ENCODE data around the gene TBC1D4. TPM values are rescaled to one million over a fixed set of nuclear protein-coding genes. Genes with fewer than 3 reads are reported as not detected.

Gene TBC1D4
- total and polyA plus RNA-seq, 10 of the 15 experiments (the other 5 are each of a cell fraction or from before 2014, with no cell fraction given), result 11.0 to 38.6 (median 25.5) TPM

GRCh38 chr13:75455962-75456361, 26.0 kb downstream of the TBC1D4 start:
- no peak overlapping the region for H3K9ac ChIP-seq (ENCODE audit: control insufficient read depth, insufficient read depth, low read length)

More at GRCh38 chr13:75455962-75456361, 26.0 kb downstream of the TBC1D4 start:
- Histone ChIP-seq H3K4me3 (no peak overlapping the region), H3K4me1 (ENCODE audit: control insufficient read depth, insufficient read depth, low read length) (peaks cover 16% of the 10 kb centered on the region), H2AFZ (ENCODE audit: control insufficient read depth, low read depth, low read length) (no peak overlapping the region), H3K27ac (ENCODE audit: control insufficient read depth, insufficient read depth) (no peak overlapping the region), H3K36me3 (ENCODE audit: control insufficient read depth in 2 of 2, insufficient read depth in 2 of 2, low read length in 1 of 2) (peaks cover 0 to 3% of the 10 kb centered on the region in 2 experiments; a peak in 1 of 4 replicates), H3K27me3 (replicated peaks in 1 of 2; ENCODE audit: control insufficient read depth in 2 of 2, insufficient read depth in 2 of 2, low read length in 1 of 2) (no peaks in the 10 kb centered on the region), H3K79me2 (ENCODE audit: control insufficient read depth, insufficient read depth, low read length) (peaks cover 12% of the 10 kb centered on the region), H4K20me1 (ENCODE audit: control insufficient read depth, insufficient read depth) (no peaks in the 10 kb centered on the region), H3K4me2 (ENCODE audit: control insufficient read depth, insufficient read depth) (no peak overlapping the region), H3K9me3 (replicated peaks; ENCODE audit: control insufficient read depth, insufficient read depth, low read length) (no peaks in the 10 kb centered on the region; the same call in 2 of the 3 replicates)
- intact Hi-C loops (cut with micrococcal nuclease; ENCODE audit: unreplicated experiment) (no loop called here), in situ Hi-C loops (cut with MboI) (no loop called here)
- ATAC-seq, result no peak
- FAIRE-seq, result no peak
- no peak for DNase-seq (ENCODE audit: low read depth, low spot score)
- no TSS peak for BruUV-seq (replicated peaks)
- ChIA-PET POLR2A (no interaction called here), SMC1A (ENCODE audit: uncharacterized antibody, unreplicated experiment) (interaction anchor here (0.9 to 1.4 kb wide), 4 partner anchors 7 to 85 kb away, joined by 3 to 4 read pairs (median 3); no protein-coding TSS in a partner anchor), RAD21 (ENCODE audit: unreplicated experiment) (no interaction called here), CTCF (interaction anchor here (0.7 to 1.1 kb wide), 3 partner anchors 19 to 58 kb away, joined by 3 read pairs; no protein-coding TSS in a partner anchor)
- TF ChIP-seq CREB1 (IDR thresholded peaks at IDR 0.05; ENCODE audit: low read depth), result no peak
- TF ChIP-seq STAT1 (conservative IDR thresholded peaks at IDR 0.05), result no peak
- no peak for TF ChIP-seq E4F1 (IDR thresholded peaks at IDR 0.05; ENCODE audit: borderline replicate concordance, partially characterized antibody)
- no peak for TF ChIP-seq NFIC (IDR thresholded peaks at IDR 0.05; ENCODE audit: low read depth, low read length)
- TF ChIP-seq RUNX3 (IDR thresholded peaks at IDR 0.05; ENCODE audit: low read length), result no peak
- TF ChIP-seq SMAD1 (IDR thresholded peaks at IDR 0.05; ENCODE audit: low read depth, partially characterized antibody), result no peak
- TF ChIP-seq SREBF2 (IDR thresholded peaks at IDR 0.05; ENCODE audit: low read length), result no peak
- no peak for TF ChIP-seq SUPT20H (IDR thresholded peaks at IDR 0.05; ENCODE audit: borderline replicate concordance, control insufficient read depth, low read depth, low read length)

Measured in GM12878 (cell line).